SK-N-SH (cell line): ENCODE data around the gene ASB15. TPM values are rescaled to one million over a fixed set of nuclear protein-coding genes. Genes with fewer than 3 reads are reported as not detected.
A peak's percentile ranks its signal among the peaks of the same experiment; 100 is the strongest.

ENCODE experiments used
- CTCF ChIA-PET: fragments of 300-600, 350-600 bp; formaldehyde crosslinking; extraction: SDS; loops from one replicate; lab custom pipeline; 2021; lab: Yijun Ruan, JAX
- POLR2A ChIA-PET: fragments of 350-600 bp; sonication (Branson Sonifier 250); formaldehyde crosslinking; extraction: SDS; loops from one replicate; lab custom pipeline; 2020; ENCODE audit warnings: antibody characterized with exemption, inconsistent platforms; lab: Yijun Ruan, JAX
- DNase-seq: peaks from one replicate; pipeline ENCODE4 v3.0.0; 2012
- H2AFZ ChIP-seq: fragments of 200-600 bp; sonication (generic); 2 replicates; pipeline ENCODE4 v1.8.1; 2016; ENCODE audit warnings: antibody characterized with exemption, mild to moderate bottlenecking, low read depth
- H3F3A ChIP-seq: fragments of 200-600 bp; sonication (generic); replicated peaks from 2 replicates; pipeline ENCODE3; 2016; ENCODE audit warnings: antibody characterized with exemption, mild to moderate bottlenecking; ENCODE audit not compliant: insufficient read depth
- H3K27ac ChIP-seq, 2 experiments: fragments of 200-500 bp in 1 of 2; fragments of 200-600 bp in 1 of 2; sonication (Bioruptor generic) in 1 of 2; sonication (generic), shearing (Covaris generic) in 1 of 2; 2 replicates each; pipeline versions ENCODE4 v1.5.1 to v1.6.1; 2014 to 2016; ENCODE audit warnings: low read depth in 2 of 2, inconsistent platforms in 1 of 2, low read length in 1 of 2, mild to moderate bottlenecking in 1 of 2, mixed read lengths in 1 of 2
- H3K27me3 ChIP-seq: fragments of 200-600 bp; sonication (generic), shearing (Covaris generic); 2 replicates; pipeline ENCODE4 v1.6.1; 2016; ENCODE audit warnings: mixed run types; ENCODE audit not compliant: insufficient read depth
- H3K36me3 ChIP-seq, 2 experiments: fragments of 200-500 bp in 1 of 2; fragments of 200-600 bp in 1 of 2; sonication (Bioruptor generic) in 1 of 2; sonication (generic) in 1 of 2; replicated peaks in 1 of 2; 2 replicates each; pipeline versions ENCODE3 to v1.5.1; 2014 to 2016; ENCODE audit warnings: low read length in 1 of 2, mild to moderate bottlenecking in 1 of 2; ENCODE audit not compliant: insufficient read depth in 2 of 2, control insufficient read depth in 1 of 2
- H3K4me1 ChIP-seq, 2 experiments: fragments of 200-500 bp in 1 of 2; fragments of 200-600 bp in 1 of 2; sonication (Bioruptor generic) in 1 of 2; sonication (generic), shearing (Covaris generic) in 1 of 2; 2 replicates each; pipeline versions ENCODE4 v1.5.1 to v1.6.1; 2014 to 2016; ENCODE audit warnings: low read depth in 1 of 2, low read length in 1 of 2, mixed run types in 1 of 2; ENCODE audit not compliant: insufficient read depth in 2 of 2, control insufficient read depth in 1 of 2
- H3K4me2 ChIP-seq: fragments of 200-600 bp; sonication (generic), shearing (Covaris generic); 2 replicates; pipeline ENCODE4 v1.6.1; 2017; ENCODE audit warnings: mixed run types
- H3K4me3 ChIP-seq, 2 experiments: fragments of 200-500 bp in 1 of 2; fragments of 200-600 bp in 1 of 2; sonication (Bioruptor generic) in 1 of 2; sonication (generic), shearing (Covaris generic) in 1 of 2; 2 replicates each; pipeline versions ENCODE4 v1.5.1 to v1.8.1; 2014 to 2016; ENCODE audit warnings: low read depth in 2 of 2, inconsistent platforms in 1 of 2, low read length in 1 of 2, mild to moderate bottlenecking in 1 of 2, mixed read lengths in 1 of 2, moderate library complexity in 1 of 2
- H3K79me2 ChIP-seq: fragments of 200-600 bp; sonication (generic); 2 replicates; pipeline ENCODE4 v1.8.1; 2017; ENCODE audit warnings: mild to moderate bottlenecking; ENCODE audit not compliant: insufficient read depth
- H3K9ac ChIP-seq: fragments of 200-600 bp; sonication (generic); 2 replicates; pipeline ENCODE4 v1.6.1; 2017; ENCODE audit warnings: mixed run types
- H3K9me2 ChIP-seq: fragments of 200-600 bp; sonication (generic); 2 replicates; pipeline ENCODE4 v1.6.1; 2017; ENCODE audit warnings: mixed run types
- H3K9me3 ChIP-seq: fragments of 200-600 bp; sonication (generic); 2 replicates; pipeline ENCODE4 v1.6.1; 2017; ENCODE audit warnings: mixed run types, mild to moderate bottlenecking, moderate library complexity
- H4K20me1 ChIP-seq: fragments of 200-600 bp; sonication (generic); 2 replicates; pipeline ENCODE4 v1.6.1; 2017; ENCODE audit warnings: mild to moderate bottlenecking, mixed run types; ENCODE audit not compliant: insufficient read depth
- CTCF ChIP-seq: fragments of 200-600 bp; sonication (generic); IDR thresholded peaks from 2 replicates; pipeline ENCODE4 v1.6.1; 2017; ENCODE audit warnings: antibody characterized with exemption, mild to moderate bottlenecking, moderate library complexity
- FOSL2 ChIP-seq: IDR thresholded peaks from 2 replicates; pipeline ENCODE4 v1.4.0; 2012; ENCODE audit warnings: low read depth, mild to moderate bottlenecking, moderate library complexity, borderline replicate concordance
- FOXM1 ChIP-seq: IDR thresholded peaks from 2 replicates; pipeline ENCODE4 v1.4.0; 2012; ENCODE audit warnings: low read depth, mild to moderate bottlenecking
- GATA2 ChIP-seq: sonication (generic); formaldehyde crosslinking; IDR thresholded peaks from 2 replicates; pipeline ENCODE4 v1.5.0; 2020; ENCODE audit warnings: mild to moderate bottlenecking, missing genetic modification reagents
- MAX ChIP-seq: IDR thresholded peaks from 2 replicates; pipeline ENCODE4 v1.4.0; 2012; ENCODE audit warnings: low read depth
- MEF2A ChIP-seq: IDR thresholded peaks from 2 replicates; pipeline ENCODE4 v1.4.0; 2012; ENCODE audit warnings: low read depth, borderline replicate concordance
- RCOR1 ChIP-seq: fragments of 150-350 bp; IDR thresholded peaks from 2 replicates; pipeline ENCODE4 v1.6.1; 2017; ENCODE audit warnings: antibody characterized with exemption, low read length
- REST ChIP-seq: IDR thresholded peaks from 2 replicates; pipeline ENCODE4 v1.6.1; 2012; ENCODE audit warnings: mild to moderate bottlenecking, low read depth, low read length, moderate library complexity
- RFX5 ChIP-seq: IDR thresholded peaks from 2 replicates; pipeline ENCODE4 v1.6.1; 2012; ENCODE audit warnings: mild to moderate bottlenecking, improper control_type of control experiment, low read length
- TCF12 ChIP-seq: IDR thresholded peaks from 2 replicates; pipeline ENCODE4 v1.4.0; 2012
- TEAD4 ChIP-seq: IDR thresholded peaks from 2 replicates; pipeline ENCODE4 v1.4.0; 2012; ENCODE audit warnings: mild to moderate bottlenecking, borderline replicate concordance; ENCODE audit not compliant: insufficient read depth
- YY1 ChIP-seq: IDR thresholded peaks from 2 replicates; pipeline ENCODE4 v1.4.0; 2012; ENCODE audit warnings: low read depth, mild to moderate bottlenecking
- WGBS: methylation state at CpG from one replicate; pipeline ENCODE4 v1.1.6; 2017; ENCODE audit warnings: low lambda C conversion rate; 5-methylcytosine and 5-hydroxymethylcytosine counted together
- polyA plus RNA-seq, 3 experiments: library from polyadenylated mRNA; depleted of rRNA; stranded (reverse); fragments of >200 nt; gene quantifications; 2 replicates each; pipeline ENCODE4 v1.2.3, GENCODE V29; 2012

ASB15 gene
- polyA plus RNA-seq, 1 of the 3 experiments (the other 2 are of a cell fraction): not detected

- H3K9me2 ChIP-seq: no peaks in the 10 kb centered on the region
- peak overlapping the region; percentile 83 for H3K9ac ChIP-seq
- peak overlapping the region; percentile 51 for H3K4me2 ChIP-seq
- CTCF ChIA-PET: interaction anchor here (0.9 to 2.3 kb wide), 7 partner anchors 22 to 314 kb away, joined by 3 to 18 read pairs (median 4); no protein-coding TSS in a partner anchor
- peak overlapping the region; percentile 95 to 98 for H3K4me3 ChIP-seq
- WGBS: 29% methylated on average over 4 of the region's 4 CpGs
- H3K79me2 ChIP-seq: peaks cover 31% of the 10 kb centered on the region
- H3K27me3 ChIP-seq: no peaks in the 10 kb centered on the region
- peak; percentile 44 for DNase-seq
- no peaks in the 10 kb centered on the region for H4K20me1 ChIP-seq
- peaks cover 11% of the 10 kb centered on the region for H3F3A ChIP-seq
- peak overlapping the region; percentile 93 for H2AFZ ChIP-seq
- POLR2A ChIA-PET: interaction anchor here (0.8 to 1.4 kb wide), 2 partner anchors 191 to 475 kb away, joined by 3 read pairs; partner anchors contain the start of genes TMEM229A and WASL
- peaks cover 16 to 19% of the 10 kb centered on the region in 2 experiments for H3K36me3 ChIP-seq
- peak overlapping the region; percentile 76 to 96 for H3K27ac ChIP-seq
- H3K9me3 ChIP-seq: no peaks in the 10 kb centered on the region
- TF ChIP-seq GATA2 (peak; percentile 24; the same call in 1 of the 2 replicates), REST (no peak), MAX (peak; percentile 10; the same call in 1 of the 2 replicates)
- H3K4me1 ChIP-seq: peaks cover 9 to 12% of the 10 kb centered on the region in 2 experiments
Observed at GRCh38 chr7:123558289-123558874, 43.2 kb upstream of the ASB15 start.

- Histone ChIP-seq H2AFZ (no peak overlapping the region), H3K9me2 (no peaks in the 10 kb centered on the region), H3K9ac (no peak overlapping the region), H3K9me3 (no peaks in the 10 kb centered on the region), H3F3A (peaks cover 11% of the 10 kb centered on the region), H3K4me3 (no peak overlapping the region), H4K20me1 (no peaks in the 10 kb centered on the region), H3K4me2 (no peak overlapping the region), H3K36me3 (no peaks in the 10 kb centered on the region), H3K27ac (no peak overlapping the region), H3K4me1 (peaks cover 0 to 3% of the 10 kb centered on the region in 2 experiments; a peak in 1 of 4 replicates), H3K79me2 (peaks cover 4% of the 10 kb centered on the region; the same call in 1 of the 2 replicates), H3K27me3 (no peaks in the 10 kb centered on the region)
- ChIA-PET CTCF (interaction anchor here (0.9 to 1.4 kb wide), 5 partner anchors 18 to 146 kb away, joined by 3 to 6 read pairs (median 4); no protein-coding TSS in a partner anchor), POLR2A (no interaction called here)
- no peak for DNase-seq
- no peak for TF ChIP-seq TCF12
- no peak for TF ChIP-seq RCOR1
- no peak for TF ChIP-seq REST
- no peak for TF ChIP-seq FOSL2
- no peak for TF ChIP-seq TEAD4
- TF ChIP-seq CTCF: no peak
- no peak for TF ChIP-seq RFX5
- TF ChIP-seq MEF2A: no peak
- no peak for TF ChIP-seq YY1
- TF ChIP-seq FOXM1: no peak
Observed at GRCh38 chr7:123562121-123562520, 39.5 kb upstream of the ASB15 start.
